BE2C (cell line): Measurements from ENCODE around the gene FERMT2.
A peak's percentile ranks its signal among the peaks of the same experiment; 100 is the strongest.

Source experiments
- DNase-seq: peaks from one replicate; pipeline ENCODE4 v3.0.0-alpha.2; 2020
- H3K27me3 ChIP-seq: fragments of 250-450 bp; sonication (Bioruptor Pico); 2 replicates; pipeline ENCODE4 v1.5.1; 2020; ENCODE audit warnings: mild to moderate bottlenecking
- H3K36me3 ChIP-seq: fragments of 250-450 bp; sonication (Bioruptor Pico); 2 replicates; pipeline ENCODE4 v1.5.1; 2020; ENCODE audit warnings: mild to moderate bottlenecking
- H3K4me1 ChIP-seq: fragments of 250-450 bp; sonication (Bioruptor Pico); 2 replicates; pipeline ENCODE4 v1.5.1; 2020
- H3K4me3 ChIP-seq: 2 replicates; pipeline ENCODE4 v1.5.1; 2011; ENCODE audit warnings: low read depth, low read length
- H3K9me3 ChIP-seq: fragments of 250-450 bp; sonication (Bioruptor Pico); 2 replicates; pipeline ENCODE4 v1.5.1; 2020
- TF ChIP-seq, protein P1 (sequence below): IDR thresholded peaks from 2 replicates; pipeline ENCODE4 v1.5.1; 2012; ENCODE audit warnings: mild to moderate bottlenecking, low read depth, low read length

FERMT2 gene

DNA sequence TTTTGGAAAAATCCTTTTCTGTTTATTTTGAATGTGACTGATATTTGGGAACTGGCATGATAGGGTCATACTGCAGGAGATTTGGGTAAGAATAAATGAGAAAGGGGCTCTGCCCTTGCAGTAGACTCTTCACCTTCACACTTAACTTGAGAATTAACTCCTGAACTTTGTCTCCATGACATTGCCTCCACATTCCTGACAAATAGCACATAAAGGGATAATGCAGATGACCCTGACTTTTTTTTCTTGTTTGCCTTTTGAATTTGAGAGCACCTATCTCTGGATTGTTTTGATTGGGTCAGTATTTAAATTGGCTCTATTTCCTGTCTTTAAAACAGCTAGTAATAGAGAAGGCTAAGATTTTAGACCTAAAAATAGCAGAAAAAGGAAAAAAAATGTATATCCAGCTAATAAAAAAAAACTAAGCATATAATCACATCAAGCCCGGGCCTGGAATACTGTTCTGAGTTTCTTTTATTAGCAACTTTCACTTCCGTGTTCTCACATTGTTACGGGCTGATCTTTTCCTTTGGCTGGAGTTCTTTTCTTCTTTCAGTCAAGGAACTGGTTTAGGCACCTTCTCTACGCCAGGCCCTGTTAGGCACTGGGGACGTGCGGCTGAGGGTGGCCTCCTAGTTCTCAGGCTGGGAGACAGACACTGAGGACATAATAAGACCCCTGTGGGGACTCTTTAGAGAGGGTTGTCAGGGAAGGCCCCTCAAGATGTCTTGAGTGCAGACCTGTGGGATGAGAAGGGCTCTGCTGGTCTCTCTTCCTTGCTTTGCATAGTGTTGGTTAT lies 106.4 kb downstream of the FERMT2 start:
- no peak for DNase-seq
- no peaks in the 10 kb centered on the region for H3K9me3 ChIP-seq
- H3K4me1 ChIP-seq: peaks cover 19% of the 10 kb centered on the region
- no peaks in the 10 kb centered on the region for H3K27me3 ChIP-seq
- H3K4me3 ChIP-seq: no peak overlapping the region
- H3K36me3 ChIP-seq: no peaks in the 10 kb centered on the region
- TF ChIP-seq, protein P1, sequence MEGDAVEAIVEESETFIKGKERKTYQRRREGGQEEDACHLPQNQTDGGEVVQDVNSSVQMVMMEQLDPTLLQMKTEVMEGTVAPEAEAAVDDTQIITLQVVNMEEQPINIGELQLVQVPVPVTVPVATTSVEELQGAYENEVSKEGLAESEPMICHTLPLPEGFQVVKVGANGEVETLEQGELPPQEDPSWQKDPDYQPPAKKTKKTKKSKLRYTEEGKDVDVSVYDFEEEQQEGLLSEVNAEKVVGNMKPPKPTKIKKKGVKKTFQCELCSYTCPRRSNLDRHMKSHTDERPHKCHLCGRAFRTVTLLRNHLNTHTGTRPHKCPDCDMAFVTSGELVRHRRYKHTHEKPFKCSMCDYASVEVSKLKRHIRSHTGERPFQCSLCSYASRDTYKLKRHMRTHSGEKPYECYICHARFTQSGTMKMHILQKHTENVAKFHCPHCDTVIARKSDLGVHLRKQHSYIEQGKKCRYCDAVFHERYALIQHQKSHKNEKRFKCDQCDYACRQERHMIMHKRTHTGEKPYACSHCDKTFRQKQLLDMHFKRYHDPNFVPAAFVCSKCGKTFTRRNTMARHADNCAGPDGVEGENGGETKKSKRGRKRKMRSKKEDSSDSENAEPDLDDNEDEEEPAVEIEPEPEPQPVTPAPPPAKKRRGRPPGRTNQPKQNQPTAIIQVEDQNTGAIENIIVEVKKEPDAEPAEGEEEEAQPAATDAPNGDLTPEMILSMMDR: no peak

DNA sequence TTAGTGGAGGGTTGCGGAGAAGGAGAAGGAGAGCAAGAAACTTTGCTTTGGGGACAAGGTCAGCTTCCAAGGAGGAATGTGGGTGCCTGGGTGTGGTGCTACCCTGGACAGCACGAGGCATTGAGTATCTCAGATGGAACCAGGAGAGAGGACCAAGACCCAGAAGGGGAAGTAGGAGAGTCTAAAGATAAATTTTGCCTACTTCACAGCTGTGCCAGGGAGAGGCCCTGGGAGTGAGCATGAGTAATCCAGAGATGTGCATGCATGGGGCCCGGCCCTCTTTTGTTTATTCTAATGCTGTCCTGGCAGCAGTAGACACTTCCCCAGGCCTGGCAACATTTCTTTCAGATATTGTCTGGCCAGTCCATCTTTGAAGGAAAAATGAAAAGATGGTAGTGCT lies 110.0 kb downstream of the FERMT2 start:
- no peak overlapping the region for H3K4me3 ChIP-seq
- TF ChIP-seq, protein P1: no peak
- no peaks in the 10 kb centered on the region for H3K27me3 ChIP-seq
- no peaks in the 10 kb centered on the region for H3K9me3 ChIP-seq
- H3K4me1 ChIP-seq: peaks cover 35% of the 10 kb centered on the region
- no peaks in the 10 kb centered on the region for H3K36me3 ChIP-seq
- DNase-seq: peak; percentile 33

DNA sequence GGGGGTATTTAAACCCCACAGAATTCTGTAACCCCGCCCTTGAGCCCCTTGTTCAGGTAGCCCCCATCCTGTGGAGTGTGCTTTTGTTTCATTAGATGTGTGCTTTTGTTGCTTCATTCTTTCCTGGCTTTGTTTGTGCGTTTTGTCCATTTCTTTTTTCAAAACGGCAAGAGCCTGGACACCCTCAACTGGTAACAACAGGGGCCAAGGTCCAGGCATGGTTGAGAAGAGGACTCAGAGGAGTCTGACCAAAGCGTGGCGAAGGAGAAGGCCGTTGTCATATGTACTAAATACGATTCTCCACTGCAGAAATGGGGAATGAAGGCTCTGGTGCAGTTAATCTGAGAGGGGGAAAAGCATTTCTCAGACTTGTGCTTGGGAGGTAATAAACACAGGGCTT lies 113.4 kb downstream of the FERMT2 start:
- Histone ChIP-seq H3K9me3 (no peaks in the 10 kb centered on the region), H3K4me3 (no peak overlapping the region), H3K36me3 (no peaks in the 10 kb centered on the region), H3K4me1 (peaks cover 34% of the 10 kb centered on the region), H3K27me3 (no peaks in the 10 kb centered on the region)
- DNase-seq: no peak
- TF ChIP-seq, protein P1: no peak

DNA sequence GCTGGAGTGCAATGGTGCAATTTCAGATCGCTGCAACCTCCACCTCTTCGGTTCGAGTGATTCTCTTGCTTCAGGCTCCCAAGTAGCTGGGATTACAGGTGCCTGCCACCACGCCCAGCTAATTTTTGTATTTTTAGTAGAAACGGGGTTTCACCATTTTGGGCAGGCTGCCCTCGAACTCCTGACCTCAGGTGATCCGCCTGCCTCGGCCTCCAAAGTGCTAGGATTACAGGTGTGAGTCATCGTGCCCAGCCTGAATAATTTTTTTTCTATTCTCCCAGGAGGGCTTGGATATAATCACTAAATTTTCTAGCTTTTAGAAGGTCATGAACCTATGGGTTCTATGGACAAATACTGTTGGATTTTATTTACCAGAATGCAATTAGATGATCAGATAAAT lies 114.8 kb downstream of the FERMT2 start:
- Histone ChIP-seq H3K4me1 (peaks cover 44% of the 10 kb centered on the region), H3K9me3 (no peaks in the 10 kb centered on the region), H3K27me3 (no peaks in the 10 kb centered on the region), H3K4me3 (no peak overlapping the region), H3K36me3 (no peaks in the 10 kb centered on the region)
- peak; percentile 21 for DNase-seq
- TF ChIP-seq, protein P1: no peak

DNA sequence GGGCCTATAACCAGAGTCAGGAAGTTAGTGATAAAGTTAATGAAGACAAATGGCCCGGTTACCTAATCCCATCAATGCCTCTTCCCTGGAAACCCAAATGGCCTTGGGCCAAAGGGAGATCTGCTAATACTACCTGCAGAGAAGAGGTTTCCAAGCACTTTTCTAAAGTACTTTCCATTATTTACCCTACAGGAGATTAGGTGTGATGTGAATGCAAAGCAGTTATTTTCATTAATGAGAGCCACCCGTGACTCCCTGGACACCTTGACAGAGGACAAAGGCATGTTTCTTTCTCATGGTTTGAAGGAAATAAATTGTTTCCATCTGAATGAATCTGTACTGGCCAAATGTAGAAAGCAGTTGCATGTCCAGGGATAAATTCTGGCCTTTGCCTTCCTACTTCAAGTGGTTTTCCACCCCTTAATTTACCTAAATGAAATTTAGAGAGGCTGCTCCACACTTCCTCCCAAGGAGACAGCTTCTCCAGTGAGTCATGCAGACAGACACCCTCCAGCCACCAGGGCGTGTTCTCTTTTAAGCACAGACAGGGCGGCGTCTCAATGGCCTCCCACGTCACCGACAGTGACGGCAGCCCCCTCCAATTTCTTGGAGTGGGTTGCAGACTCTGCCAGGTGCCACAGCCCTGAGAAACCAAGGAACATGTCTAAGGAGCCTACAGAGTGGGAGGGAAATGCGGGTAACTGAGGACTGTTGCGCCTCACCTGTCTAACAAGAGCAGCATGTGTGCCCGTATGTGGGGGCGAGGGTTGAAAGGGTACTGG lies 115.5 kb downstream of the FERMT2 start:
- no peaks in the 10 kb centered on the region for H3K9me3 ChIP-seq
- DNase-seq: peak; percentile 87
- TF ChIP-seq, protein P1: no peak
- no peaks in the 10 kb centered on the region for H3K36me3 ChIP-seq
- H3K27me3 ChIP-seq: no peaks in the 10 kb centered on the region
- peak overlapping the region; percentile 42 for H3K4me3 ChIP-seq
- H3K4me1 ChIP-seq: peaks cover 38% of the 10 kb centered on the region

DNA sequence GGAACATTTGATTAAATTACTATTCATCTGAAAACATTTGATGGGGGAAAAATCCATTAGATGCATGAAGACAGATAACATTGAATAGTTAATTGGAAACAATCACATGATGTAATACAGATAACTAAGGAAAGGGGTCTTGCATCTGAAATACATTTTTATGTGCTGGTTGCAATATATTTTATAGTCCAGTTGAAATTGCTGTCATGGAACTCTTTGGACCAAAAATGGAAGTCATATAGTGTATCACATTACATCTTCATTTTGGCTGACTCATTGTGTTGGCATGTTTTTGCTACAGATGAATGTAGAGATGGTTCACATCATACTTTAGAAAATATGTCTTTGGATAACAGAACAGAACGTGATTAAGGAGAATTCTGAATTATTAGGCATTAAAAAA lies 116.4 kb downstream of the FERMT2 start:
- Histone ChIP-seq H3K27me3 (no peaks in the 10 kb centered on the region), H3K4me1 (peaks cover 43% of the 10 kb centered on the region), H3K4me3 (peak overlapping the region; percentile 29; the same call in 1 of the 2 replicates), H3K9me3 (no peaks in the 10 kb centered on the region), H3K36me3 (no peaks in the 10 kb centered on the region; the same call in 1 of the 2 replicates)
- DNase-seq: no peak
- TF ChIP-seq, protein P1: no peak
